Stimulated activated naive B cell treated with anti-CD40 and anti-IgM and Interleukin-4, amounts not matched to agents 10 μg/mL and 1 μg/mL and 100 μg/mL, for 72 hours (primary cell): ENCODE results near the gene WDR64.

Source experiments
- ATAC-seq, 2 donors: fragments of 150-1000 bp; cut with Tn5 transposase; replicated peaks; 2 replicates each; pipeline ENCODE4 v1.10.0; 2021; ENCODE audit warnings: moderate library complexity in 1 of 2
- DNase-seq: peaks from one replicate; pipeline ENCODE4 v3.0.0; 2021
- H3K27ac Mint-ChIP-seq: one replicate; pipeline ENCODE4 v1.8.0; 2022; ENCODE audit warnings: mild to moderate bottlenecking, mixed read lengths
- H3K27me3 Mint-ChIP-seq, 2 donors: one replicate each; pipeline ENCODE4 v1.8.0; 2022; ENCODE audit warnings: mixed read lengths in 2 of 2
- H3K36me3 Mint-ChIP-seq, 2 donors: one replicate each; pipeline ENCODE4 v1.8.0; 2022; ENCODE audit warnings: mixed read lengths in 2 of 2, mild to moderate bottlenecking in 1 of 2
- H3K4me1 Mint-ChIP-seq, 2 donors: one replicate each; pipeline ENCODE4 v1.8.0; 2022; ENCODE audit warnings: mixed read lengths in 2 of 2, mild to moderate bottlenecking in 1 of 2
- H3K4me3 Mint-ChIP-seq, 2 donors: one replicate each; pipeline ENCODE4 v1.8.0; 2022; ENCODE audit warnings: mild to moderate bottlenecking in 2 of 2, mixed read lengths in 2 of 2, moderate library complexity in 1 of 2
- H3K9me3 Mint-ChIP-seq, 2 donors: one replicate each; pipeline ENCODE4 v1.8.0; 2022; ENCODE audit warnings: mixed read lengths in 2 of 2, mild to moderate bottlenecking in 1 of 2

WDR64 gene

DNA sequence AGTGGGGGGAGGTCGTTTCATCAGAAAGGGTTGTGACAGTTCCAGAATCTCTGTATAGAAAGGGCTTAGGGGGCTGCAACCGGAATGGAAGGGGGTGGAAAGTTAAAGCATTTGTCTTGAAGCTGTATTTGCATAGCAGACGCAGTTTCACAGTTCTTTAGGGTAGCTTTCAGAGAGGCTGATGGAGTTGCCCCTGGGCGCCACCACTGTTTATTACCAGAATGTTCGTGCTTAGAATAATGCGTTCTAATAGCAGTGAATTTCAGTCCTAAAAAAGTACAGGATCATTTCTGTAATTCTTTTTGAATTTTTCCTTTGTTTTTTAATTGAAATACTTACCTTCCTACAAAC, 197.2 kb downstream of the WDR64 start:
- Mint-ChIP-seq H3K27me3 (no peaks in the 10 kb centered on the region), H3K4me3 (peak overlapping the region; percentile 99), H3K27ac (no peak overlapping the region), H3K36me3 (peaks cover 13 to 22% of the 10 kb centered on the region in 2 donors), H3K9me3 (no peaks in the 10 kb centered on the region), H3K4me1 (peaks cover 11 to 29% of the 10 kb centered on the region in 2 donors)
- no peak for ATAC-seq
- DNase-seq = no peak
